ENCODE results near the gene SFT2D3. TPM values are rescaled to one million over a fixed set of nuclear protein-coding genes. Genes with fewer than 3 reads are reported as not detected.

Gene SFT2D3
- total and polyA plus RNA-seq, 8 donors, result 0.56 to 6.8 (median 2.8) TPM; not detected in 4

DNA sequence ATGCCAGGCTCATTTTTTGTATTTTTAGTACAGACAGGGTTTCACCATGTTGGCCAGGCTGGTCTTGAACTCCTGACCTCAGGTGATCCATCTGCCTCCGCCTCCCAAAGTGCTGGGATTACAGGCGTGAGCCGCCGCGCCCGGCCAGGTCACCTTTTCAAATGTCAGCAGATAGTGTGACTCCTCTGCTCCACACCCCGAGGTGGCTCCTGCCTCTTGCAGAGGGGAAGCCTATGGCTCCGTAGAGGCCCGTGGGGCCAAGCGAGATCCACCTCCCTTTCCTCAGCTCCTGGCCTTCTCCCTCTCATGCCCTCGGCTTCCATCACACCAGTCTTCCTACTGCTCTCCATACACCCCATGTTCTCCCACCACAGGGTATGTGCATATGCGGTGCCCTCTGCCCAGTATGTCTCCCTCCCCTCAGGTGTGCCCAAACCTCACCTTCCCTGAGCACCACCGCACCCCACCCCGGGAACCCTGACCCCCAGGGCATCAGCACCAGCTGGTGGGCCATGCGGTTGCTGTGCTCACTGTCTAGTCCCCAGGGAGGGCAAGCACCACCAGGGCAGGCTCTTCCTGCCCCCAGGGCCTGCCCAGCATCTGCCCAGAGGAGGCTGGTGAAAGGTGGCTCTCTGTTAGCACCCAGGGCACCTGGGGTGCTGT, 44.6 kb upstream of the SFT2D3 start:
- no peaks in the 10 kb centered on the region for H3K9me3 ChIP-seq
- H3K4me1 ChIP-seq, result peaks cover 3 to 30% of the 10 kb centered on the region in 2 donors
- H3K4me3 ChIP-seq, result no peak overlapping the region
- TF ChIP-seq, protein P1, sequence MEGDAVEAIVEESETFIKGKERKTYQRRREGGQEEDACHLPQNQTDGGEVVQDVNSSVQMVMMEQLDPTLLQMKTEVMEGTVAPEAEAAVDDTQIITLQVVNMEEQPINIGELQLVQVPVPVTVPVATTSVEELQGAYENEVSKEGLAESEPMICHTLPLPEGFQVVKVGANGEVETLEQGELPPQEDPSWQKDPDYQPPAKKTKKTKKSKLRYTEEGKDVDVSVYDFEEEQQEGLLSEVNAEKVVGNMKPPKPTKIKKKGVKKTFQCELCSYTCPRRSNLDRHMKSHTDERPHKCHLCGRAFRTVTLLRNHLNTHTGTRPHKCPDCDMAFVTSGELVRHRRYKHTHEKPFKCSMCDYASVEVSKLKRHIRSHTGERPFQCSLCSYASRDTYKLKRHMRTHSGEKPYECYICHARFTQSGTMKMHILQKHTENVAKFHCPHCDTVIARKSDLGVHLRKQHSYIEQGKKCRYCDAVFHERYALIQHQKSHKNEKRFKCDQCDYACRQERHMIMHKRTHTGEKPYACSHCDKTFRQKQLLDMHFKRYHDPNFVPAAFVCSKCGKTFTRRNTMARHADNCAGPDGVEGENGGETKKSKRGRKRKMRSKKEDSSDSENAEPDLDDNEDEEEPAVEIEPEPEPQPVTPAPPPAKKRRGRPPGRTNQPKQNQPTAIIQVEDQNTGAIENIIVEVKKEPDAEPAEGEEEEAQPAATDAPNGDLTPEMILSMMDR (IDR thresholded peaks at IDR 0.05), result no peak
- no peaks in the 10 kb centered on the region for H3K27me3 ChIP-seq
- peaks cover 0 to 41% of the 10 kb centered on the region in 2 donors for H3K36me3 ChIP-seq
- no peak for ATAC-seq
- intact Hi-C loops (cut with DNase I), result no loop called here
- peak overlapping the region in 1 of 2 donors; percentile 77 for H3K27ac ChIP-seq
- DNase-seq, result peak in 1 of 4 donors; percentile 55

DNA sequence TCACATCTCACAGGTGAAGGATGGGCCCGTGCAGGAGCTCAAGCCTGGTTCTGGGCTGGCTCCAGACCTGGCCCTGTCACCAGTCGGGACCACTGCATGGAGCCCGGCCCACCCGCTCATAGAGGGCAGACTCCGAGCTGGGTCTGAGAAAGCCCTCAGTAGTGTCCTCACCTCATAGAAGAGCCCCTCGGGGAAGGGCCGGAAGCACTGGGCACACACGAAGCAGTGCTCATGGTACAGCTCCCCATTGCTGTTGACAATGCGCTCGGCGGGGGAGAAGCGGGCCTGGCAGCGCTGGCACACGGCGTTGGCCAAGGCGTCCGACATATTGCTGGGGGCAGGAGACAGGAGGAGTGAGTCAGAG, 44.1 kb upstream of the SFT2D3 start:
- H3K36me3 ChIP-seq, result peaks cover 0 to 41% of the 10 kb centered on the region in 2 donors

DNA sequence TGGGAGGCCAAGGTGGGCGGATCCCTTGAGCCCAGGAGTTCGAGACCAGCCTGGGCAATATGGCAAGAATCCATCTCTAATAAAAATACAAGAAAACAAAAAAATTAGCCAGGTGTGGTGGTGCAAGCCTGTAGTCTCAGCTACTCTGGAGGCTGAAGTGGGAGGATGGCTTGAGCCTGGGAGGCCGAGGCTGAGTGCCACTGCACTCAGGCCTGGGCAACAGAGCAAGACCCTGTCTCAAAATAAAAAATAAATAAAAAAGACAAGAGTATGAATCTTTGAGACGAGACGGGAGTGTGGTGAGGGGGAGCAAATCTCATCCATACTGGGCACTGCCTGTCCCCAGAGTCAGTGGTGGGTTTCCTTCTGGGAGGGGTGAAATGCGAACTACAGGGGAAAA, 43.2 kb upstream of the SFT2D3 start:
- Histone ChIP-seq H3K27ac (peak overlapping the region; percentile 19 to 77), H3K4me1 (peaks cover 3 to 35% of the 10 kb centered on the region in 2 donors), H3K27me3 (peaks cover 0 to 3% of the 10 kb centered on the region in 2 donors), H3K36me3 (peaks cover 0 to 35% of the 10 kb centered on the region in 2 donors), H3K4me3 (no peak overlapping the region), H3K9me3 (no peaks in the 10 kb centered on the region)
- DNase-seq, result no peak
- TF ChIP-seq, protein P1 (IDR thresholded peaks at IDR 0.05), result no peak
- ATAC-seq, result no peak
- intact Hi-C loops (cut with DNase I), result no loop called here

More for the DNA sequence above, 44.1 kb upstream of the SFT2D3 start:
- no peak for ATAC-seq
- DNase-seq, result peak in 2 of 4 donors; percentile 8 to 61
- peak overlapping the region in 1 of 2 donors; percentile 77 for H3K27ac ChIP-seq
- TF ChIP-seq, protein P1 (IDR thresholded peaks at IDR 0.05), result no peak
- intact Hi-C loops (cut with DNase I), result no loop called here
- no peak overlapping the region for H3K4me3 ChIP-seq
- H3K9me3 ChIP-seq, result no peaks in the 10 kb centered on the region
- H3K27me3 ChIP-seq, result no peaks in the 10 kb centered on the region
- H3K4me1 ChIP-seq, result peaks cover 3 to 34% of the 10 kb centered on the region in 2 donors

GRCh38 chr2:127658641-127659407, 42.5 kb upstream of the SFT2D3 start:
- Histone ChIP-seq H3K4me1 (peaks cover 3 to 42% of the 10 kb centered on the region in 2 donors), H3K27ac (peak overlapping the region; percentile 19 to 77), H3K4me3 (no peak overlapping the region), H3K27me3 (peaks cover 2 to 10% of the 10 kb centered on the region in 2 donors), H3K9me3 (no peaks in the 10 kb centered on the region), H3K36me3 (peaks cover 0 to 28% of the 10 kb centered on the region in 2 donors)
- TF ChIP-seq, protein P1 (IDR thresholded peaks at IDR 0.05), result no peak
- ATAC-seq (no peak), DNase-seq (peak in 2 of 4 donors; percentile 28 to 60)
- intact Hi-C loops (cut with DNase I), result no loop called here

Measured in left lung (tissue), 10 donors.